Gastroesophageal sphincter (tissue), 3 donors: ENCODE measurements around the gene TLR6.

Experiments used
- EP300 ChIP-seq: sonication (generic); formaldehyde crosslinking; IDR thresholded peaks from one replicate; pipeline ENCODE4 v1.6.1; 2017; ENCODE audit warnings: antibody characterized with exemption, mild to moderate bottlenecking
- POLR2A ChIP-seq, 2 donors: fragments of 450-650 bp; IDR thresholded peaks; one replicate each; pipeline ENCODE4 v1.6.1; 2017; ENCODE audit warnings: antibody characterized with exemption in 2 of 2, mild to moderate bottlenecking in 2 of 2, moderate library complexity in 1 of 2
- POLR2AphosphoS5 ChIP-seq: sonication (generic); formaldehyde crosslinking; IDR thresholded peaks from one replicate; pipeline ENCODE4 v1.6.1; 2017; ENCODE audit warnings: antibody characterized with exemption
- TF ChIP-seq, protein P1 (sequence below), 4 experiments: fragments of 200-600 bp in 2 of 4; fragments of 450-650 bp in 2 of 4; sonication (generic) in 1 of 4; IDR thresholded peaks; one replicate each; pipeline ENCODE4 v1.5.1; 2017 to 2019; ENCODE audit warnings: antibody characterized with exemption in 4 of 4, mild to moderate bottlenecking in 2 of 4, moderate library complexity in 2 of 4

- TF ChIP-seq, protein P1, sequence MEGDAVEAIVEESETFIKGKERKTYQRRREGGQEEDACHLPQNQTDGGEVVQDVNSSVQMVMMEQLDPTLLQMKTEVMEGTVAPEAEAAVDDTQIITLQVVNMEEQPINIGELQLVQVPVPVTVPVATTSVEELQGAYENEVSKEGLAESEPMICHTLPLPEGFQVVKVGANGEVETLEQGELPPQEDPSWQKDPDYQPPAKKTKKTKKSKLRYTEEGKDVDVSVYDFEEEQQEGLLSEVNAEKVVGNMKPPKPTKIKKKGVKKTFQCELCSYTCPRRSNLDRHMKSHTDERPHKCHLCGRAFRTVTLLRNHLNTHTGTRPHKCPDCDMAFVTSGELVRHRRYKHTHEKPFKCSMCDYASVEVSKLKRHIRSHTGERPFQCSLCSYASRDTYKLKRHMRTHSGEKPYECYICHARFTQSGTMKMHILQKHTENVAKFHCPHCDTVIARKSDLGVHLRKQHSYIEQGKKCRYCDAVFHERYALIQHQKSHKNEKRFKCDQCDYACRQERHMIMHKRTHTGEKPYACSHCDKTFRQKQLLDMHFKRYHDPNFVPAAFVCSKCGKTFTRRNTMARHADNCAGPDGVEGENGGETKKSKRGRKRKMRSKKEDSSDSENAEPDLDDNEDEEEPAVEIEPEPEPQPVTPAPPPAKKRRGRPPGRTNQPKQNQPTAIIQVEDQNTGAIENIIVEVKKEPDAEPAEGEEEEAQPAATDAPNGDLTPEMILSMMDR (IDR thresholded peaks at IDR 0.05) = no peak
- TF ChIP-seq POLR2A (IDR thresholded peaks at IDR 0.05) (no peak), POLR2AphosphoS5 (no peak), EP300 (no peak)
Observed at GRCh38 chr4:38855466-38855865, 1.2 kb downstream of the TLR6 start.
